Sigmoid colon (tissue), 4 donors: ENCODE measurements around the gene RCSD1.

Experiments used
- POLR2A ChIP-seq, 2 donors: fragments of 450-650 bp; IDR thresholded peaks; one replicate each; pipeline ENCODE4 v1.6.1; 2016; ENCODE audit warnings: antibody characterized with exemption in 2 of 2, mild to moderate bottlenecking in 2 of 2, moderate library complexity in 2 of 2
- POLR2AphosphoS5 ChIP-seq, 4 donors: sonication (generic); formaldehyde crosslinking; IDR thresholded peaks; one replicate each; pipeline ENCODE4 v1.6.1; 2017; ENCODE audit warnings: antibody characterized with exemption in 4 of 4
- TF ChIP-seq, protein P1 (sequence below), 4 experiments: fragments of 450-650 bp in 3 of 4; fragments of 200-600 bp in 1 of 4; IDR thresholded peaks; one replicate each; pipeline ENCODE4 v1.5.1; 2016 to 2019; ENCODE audit warnings: antibody characterized with exemption in 4 of 4, mild to moderate bottlenecking in 3 of 4, moderate library complexity in 2 of 4

DNA sequence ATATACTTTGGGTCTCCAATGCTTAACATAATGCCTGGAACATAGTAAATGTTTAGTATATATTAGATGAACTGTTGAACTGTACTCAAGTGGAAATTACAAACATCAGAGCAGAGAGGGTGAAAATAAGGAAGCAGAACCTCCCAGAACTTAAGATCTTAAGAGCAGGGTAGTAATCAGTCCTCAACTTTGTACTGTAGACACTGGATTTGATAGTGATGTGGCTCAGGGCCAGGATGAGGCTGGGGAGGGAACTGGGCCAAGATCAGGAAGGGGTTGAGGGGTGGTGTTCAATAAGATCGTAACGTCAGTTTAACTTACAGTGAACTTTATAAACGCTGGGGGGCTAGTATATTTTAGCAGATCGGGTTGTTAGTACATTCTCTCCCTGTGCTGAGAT lies 107.1 kb downstream of the RCSD1 start:
- TF ChIP-seq, protein P1, sequence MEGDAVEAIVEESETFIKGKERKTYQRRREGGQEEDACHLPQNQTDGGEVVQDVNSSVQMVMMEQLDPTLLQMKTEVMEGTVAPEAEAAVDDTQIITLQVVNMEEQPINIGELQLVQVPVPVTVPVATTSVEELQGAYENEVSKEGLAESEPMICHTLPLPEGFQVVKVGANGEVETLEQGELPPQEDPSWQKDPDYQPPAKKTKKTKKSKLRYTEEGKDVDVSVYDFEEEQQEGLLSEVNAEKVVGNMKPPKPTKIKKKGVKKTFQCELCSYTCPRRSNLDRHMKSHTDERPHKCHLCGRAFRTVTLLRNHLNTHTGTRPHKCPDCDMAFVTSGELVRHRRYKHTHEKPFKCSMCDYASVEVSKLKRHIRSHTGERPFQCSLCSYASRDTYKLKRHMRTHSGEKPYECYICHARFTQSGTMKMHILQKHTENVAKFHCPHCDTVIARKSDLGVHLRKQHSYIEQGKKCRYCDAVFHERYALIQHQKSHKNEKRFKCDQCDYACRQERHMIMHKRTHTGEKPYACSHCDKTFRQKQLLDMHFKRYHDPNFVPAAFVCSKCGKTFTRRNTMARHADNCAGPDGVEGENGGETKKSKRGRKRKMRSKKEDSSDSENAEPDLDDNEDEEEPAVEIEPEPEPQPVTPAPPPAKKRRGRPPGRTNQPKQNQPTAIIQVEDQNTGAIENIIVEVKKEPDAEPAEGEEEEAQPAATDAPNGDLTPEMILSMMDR (IDR thresholded peaks at IDR 0.05) = no peak
- no peak for TF ChIP-seq POLR2A (IDR thresholded peaks at IDR 0.05)
- no peak for TF ChIP-seq POLR2AphosphoS5 (IDR thresholded peaks at IDR 0.05)
